Measurements from ENCODE around the gene SNCAIP.

DNA sequence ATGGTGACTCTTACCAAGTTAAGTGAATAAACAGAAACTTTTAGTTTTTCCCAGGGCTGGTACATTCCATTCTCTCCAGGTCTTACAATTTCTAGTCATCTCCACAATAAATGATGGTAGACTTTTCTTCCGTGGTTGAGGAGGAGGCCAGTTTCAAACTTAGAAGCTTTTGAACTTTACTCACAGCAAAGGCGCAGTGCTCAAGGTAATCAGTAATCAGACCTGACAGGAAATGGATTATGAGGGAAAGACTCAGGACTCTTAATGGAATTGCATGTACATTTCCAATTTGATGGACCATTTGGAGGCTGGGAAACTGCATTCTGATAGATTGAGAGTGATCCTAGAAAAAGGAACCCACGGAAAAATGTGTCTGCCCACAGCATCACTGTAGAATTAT, 93.7 kb downstream of the SNCAIP start:
- TF ChIP-seq CTCF (IDR thresholded peaks at IDR 0.05) (no peak), POLR2AphosphoS5 (IDR thresholded peaks at IDR 0.05) (no peak)
